ENCODE measurements around the gene SIVA1. TPM values are rescaled to one million over a fixed set of nuclear protein-coding genes. Genes with fewer than 3 reads are reported as not detected.

SIVA1 gene
- total RNA-seq, 1 donor, result 62.2 TPM

DNA sequence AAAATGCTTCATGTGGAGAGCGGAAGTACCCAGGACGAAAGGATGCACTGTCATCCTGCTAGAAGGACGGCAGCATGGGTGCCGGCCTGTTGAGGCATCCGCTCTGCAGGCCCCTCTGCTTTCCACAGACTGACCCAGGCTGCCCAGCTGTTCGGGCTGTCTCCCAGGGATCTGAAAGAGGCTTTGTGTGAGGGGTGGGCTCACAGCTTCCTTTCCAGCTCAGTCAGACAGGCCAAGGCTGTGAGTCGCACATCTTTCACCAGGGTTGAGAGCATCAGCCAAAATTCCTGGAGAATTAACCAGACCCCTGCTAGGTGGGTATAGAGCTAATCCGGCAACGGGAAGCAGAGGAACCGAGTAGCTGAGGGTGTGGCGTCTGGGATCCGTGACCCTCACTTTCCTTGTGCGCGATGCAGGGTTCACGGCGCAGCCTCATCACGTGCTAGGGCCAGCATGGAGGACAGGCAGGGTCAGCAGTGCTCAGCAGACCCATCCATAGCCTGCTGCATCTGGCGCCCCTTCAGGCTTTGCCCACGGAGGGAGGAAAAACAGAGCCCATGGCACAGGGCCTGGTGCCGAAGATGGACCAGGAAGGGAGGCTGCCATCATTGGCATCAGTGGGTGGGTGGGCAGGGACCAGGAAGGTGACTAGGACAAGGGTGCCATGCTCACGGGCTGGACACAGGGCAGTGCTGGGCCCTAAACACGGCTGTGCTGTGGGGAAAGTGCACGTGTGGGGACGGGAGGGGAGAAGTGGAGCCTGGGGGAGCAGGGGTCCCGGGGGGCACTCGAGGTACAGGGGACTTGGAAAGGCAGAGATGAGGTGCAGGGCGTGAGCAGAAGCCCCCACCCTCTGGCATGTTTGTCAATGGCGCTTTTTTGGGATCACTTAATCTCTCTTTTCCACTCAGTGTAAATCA, 9.2 kb upstream of the SIVA1 start:
- Histone ChIP-seq H3K36me3 (ENCODE audit: insufficient read depth, low read length) (no peaks in the 10 kb centered on the region), H2AFZ (ENCODE audit: low read length) (no peak overlapping the region), H3K4me1 (ENCODE audit: insufficient read depth, low read length) (peaks cover 14% of the 10 kb centered on the region), H3K4me2 (ENCODE audit: insufficient read depth, low read length) (no peak overlapping the region), H3K27me3 (ENCODE audit: insufficient read depth, low read length) (no peaks in the 10 kb centered on the region), H3K4me3 (ENCODE audit: insufficient read depth, low read length) (no peak overlapping the region), H3K27ac (ENCODE audit: low read depth, low read length) (no peak overlapping the region), H4K20me1 (ENCODE audit: insufficient read depth, low read length) (no peaks in the 10 kb centered on the region), H3K9me3 (ENCODE audit: low read depth, low read length) (no peaks in the 10 kb centered on the region), H3K79me2 (ENCODE audit: insufficient read depth, low read length) (no peaks in the 10 kb centered on the region)
- DNase-seq (ENCODE audit: insufficient read length, low spot score, missing footprints), result peak; percentile 82
- TF ChIP-seq, protein P1, sequence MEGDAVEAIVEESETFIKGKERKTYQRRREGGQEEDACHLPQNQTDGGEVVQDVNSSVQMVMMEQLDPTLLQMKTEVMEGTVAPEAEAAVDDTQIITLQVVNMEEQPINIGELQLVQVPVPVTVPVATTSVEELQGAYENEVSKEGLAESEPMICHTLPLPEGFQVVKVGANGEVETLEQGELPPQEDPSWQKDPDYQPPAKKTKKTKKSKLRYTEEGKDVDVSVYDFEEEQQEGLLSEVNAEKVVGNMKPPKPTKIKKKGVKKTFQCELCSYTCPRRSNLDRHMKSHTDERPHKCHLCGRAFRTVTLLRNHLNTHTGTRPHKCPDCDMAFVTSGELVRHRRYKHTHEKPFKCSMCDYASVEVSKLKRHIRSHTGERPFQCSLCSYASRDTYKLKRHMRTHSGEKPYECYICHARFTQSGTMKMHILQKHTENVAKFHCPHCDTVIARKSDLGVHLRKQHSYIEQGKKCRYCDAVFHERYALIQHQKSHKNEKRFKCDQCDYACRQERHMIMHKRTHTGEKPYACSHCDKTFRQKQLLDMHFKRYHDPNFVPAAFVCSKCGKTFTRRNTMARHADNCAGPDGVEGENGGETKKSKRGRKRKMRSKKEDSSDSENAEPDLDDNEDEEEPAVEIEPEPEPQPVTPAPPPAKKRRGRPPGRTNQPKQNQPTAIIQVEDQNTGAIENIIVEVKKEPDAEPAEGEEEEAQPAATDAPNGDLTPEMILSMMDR (IDR thresholded peaks at IDR 0.05; ENCODE audit: extremely low read depth, low read depth, low read length), result no peak

DNA sequence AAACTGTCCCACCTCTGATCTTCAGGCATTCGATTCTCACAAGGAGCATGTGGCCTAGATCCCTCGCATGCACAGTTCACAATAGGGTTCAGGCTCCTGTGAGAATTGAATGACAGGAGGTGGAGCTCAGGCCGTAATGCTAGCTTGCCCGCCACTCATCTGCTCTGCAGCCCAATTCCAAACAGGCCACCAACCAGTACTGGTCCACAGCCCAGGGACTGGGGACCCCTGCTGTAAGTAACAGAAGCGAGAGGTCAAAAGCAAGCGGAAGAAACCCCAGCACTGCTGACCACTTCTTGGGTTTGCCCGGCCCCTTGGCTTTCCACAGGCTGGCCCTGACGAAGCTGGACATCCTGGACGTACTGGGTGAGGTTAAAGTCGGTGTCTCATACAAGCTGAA, 8.5 kb upstream of the SIVA1 start:
- Histone ChIP-seq H2AFZ (ENCODE audit: low read length) (no peak overlapping the region), H3K4me1 (ENCODE audit: insufficient read depth, low read length) (peaks cover 21% of the 10 kb centered on the region), H3K9me3 (ENCODE audit: low read depth, low read length) (no peaks in the 10 kb centered on the region), H3K36me3 (ENCODE audit: insufficient read depth, low read length) (no peaks in the 10 kb centered on the region), H4K20me1 (ENCODE audit: insufficient read depth, low read length) (no peaks in the 10 kb centered on the region), H3K79me2 (ENCODE audit: insufficient read depth, low read length) (no peaks in the 10 kb centered on the region), H3K4me2 (ENCODE audit: insufficient read depth, low read length) (no peak overlapping the region), H3K27me3 (ENCODE audit: insufficient read depth, low read length) (no peaks in the 10 kb centered on the region), H3K27ac (ENCODE audit: low read depth, low read length) (no peak overlapping the region), H3K4me3 (ENCODE audit: insufficient read depth, low read length) (no peak overlapping the region)
- TF ChIP-seq, protein P1 (IDR thresholded peaks at IDR 0.05; ENCODE audit: extremely low read depth, low read depth, low read length), result no peak
- no peak for DNase-seq (ENCODE audit: insufficient read length, low spot score, missing footprints)

DNA sequence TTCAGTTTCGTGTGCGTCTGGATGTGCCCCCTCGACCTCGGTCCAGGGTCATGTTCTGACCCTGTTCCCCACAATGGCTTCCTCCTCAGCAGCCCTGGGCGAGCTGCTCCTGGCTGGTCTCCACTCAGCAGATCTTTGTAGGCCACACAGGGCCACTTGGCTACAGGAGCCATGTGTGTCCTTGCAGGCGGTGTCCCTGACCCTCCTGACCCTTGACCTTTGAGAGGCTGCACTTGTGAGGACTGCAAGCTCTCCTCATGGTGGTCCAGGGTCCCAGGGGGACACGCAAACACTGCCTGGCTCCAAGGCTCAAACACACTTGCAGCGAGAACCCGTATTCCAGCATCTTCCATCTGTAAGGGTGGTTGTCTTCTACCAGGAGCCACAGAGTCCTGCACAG, 7.5 kb upstream of the SIVA1 start:
- Histone ChIP-seq H3K9me3 (ENCODE audit: low read depth, low read length) (no peaks in the 10 kb centered on the region), H3K4me1 (ENCODE audit: insufficient read depth, low read length) (peaks cover 31% of the 10 kb centered on the region)
- peak; percentile 53 for DNase-seq (ENCODE audit: insufficient read length, low spot score, missing footprints)

DNA sequence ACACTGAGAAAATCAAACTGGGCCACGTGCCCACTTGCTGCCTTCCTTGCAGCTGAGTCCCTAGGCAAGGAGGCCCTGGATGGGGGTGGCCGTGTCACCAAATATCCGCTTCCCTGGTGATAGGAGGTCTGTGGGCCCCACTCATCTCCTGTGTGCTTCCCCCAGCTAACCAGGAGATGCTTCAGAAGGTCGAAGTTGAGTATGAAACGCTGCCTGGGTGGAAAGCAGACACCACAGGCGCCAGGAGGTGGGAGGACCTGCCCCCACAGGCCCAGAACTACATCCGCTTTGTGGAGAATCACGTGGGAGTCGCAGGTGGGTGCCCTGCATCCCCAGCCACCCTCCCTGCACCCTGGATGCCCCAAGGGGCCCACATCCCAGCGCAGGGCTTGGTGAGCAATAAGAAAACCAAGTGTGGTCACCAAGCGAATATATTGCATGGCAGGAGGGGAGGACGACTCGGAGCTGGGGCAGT, 6.8 kb upstream of the SIVA1 start:
- no peaks in the 10 kb centered on the region for H3K9me3 ChIP-seq (ENCODE audit: low read depth, low read length)
- H3K79me2 ChIP-seq (ENCODE audit: insufficient read depth, low read length), result no peaks in the 10 kb centered on the region
- no peaks in the 10 kb centered on the region for H3K27me3 ChIP-seq (ENCODE audit: insufficient read depth, low read length)
- H3K4me3 ChIP-seq (ENCODE audit: insufficient read depth, low read length), result no peak overlapping the region
- TF ChIP-seq, protein P1 (IDR thresholded peaks at IDR 0.05; ENCODE audit: extremely low read depth, low read depth, low read length), result no peak
- no peaks in the 10 kb centered on the region for H3K36me3 ChIP-seq (ENCODE audit: insufficient read depth, low read length)
- no peaks in the 10 kb centered on the region for H4K20me1 ChIP-seq (ENCODE audit: insufficient read depth, low read length)
- DNase-seq (ENCODE audit: insufficient read length, low spot score, missing footprints), result peak; percentile 47
- H2AFZ ChIP-seq (ENCODE audit: low read length), result no peak overlapping the region
- peaks cover 32% of the 10 kb centered on the region for H3K4me1 ChIP-seq (ENCODE audit: insufficient read depth, low read length)
- H3K4me2 ChIP-seq (ENCODE audit: insufficient read depth, low read length), result no peak overlapping the region
- no peak overlapping the region for H3K27ac ChIP-seq (ENCODE audit: low read depth, low read length)

More for the DNA sequence above, 7.5 kb upstream of the SIVA1 start:
- Histone ChIP-seq H2AFZ (ENCODE audit: low read length) (no peak overlapping the region), H4K20me1 (ENCODE audit: insufficient read depth, low read length) (no peaks in the 10 kb centered on the region), H3K79me2 (ENCODE audit: insufficient read depth, low read length) (no peaks in the 10 kb centered on the region), H3K27ac (ENCODE audit: low read depth, low read length) (no peak overlapping the region), H3K4me2 (ENCODE audit: insufficient read depth, low read length) (no peak overlapping the region), H3K4me3 (ENCODE audit: insufficient read depth, low read length) (no peak overlapping the region), H3K36me3 (ENCODE audit: insufficient read depth, low read length) (no peaks in the 10 kb centered on the region), H3K27me3 (ENCODE audit: insufficient read depth, low read length) (no peaks in the 10 kb centered on the region)
- TF ChIP-seq, protein P1 (IDR thresholded peaks at IDR 0.05; ENCODE audit: extremely low read depth, low read depth, low read length), result no peak

All from osteoblast (primary cell).